ENCODE results near the gene TSPAN7. TPM values are rescaled to one million over a fixed set of nuclear protein-coding genes. Genes with fewer than 3 reads are reported as not detected.
A peak's percentile ranks its signal among the peaks of the same experiment; 100 is the strongest.

The TSPAN7 gene
- total RNA-seq, 1 donor from 2014 or later = 3.5 TPM

DNA sequence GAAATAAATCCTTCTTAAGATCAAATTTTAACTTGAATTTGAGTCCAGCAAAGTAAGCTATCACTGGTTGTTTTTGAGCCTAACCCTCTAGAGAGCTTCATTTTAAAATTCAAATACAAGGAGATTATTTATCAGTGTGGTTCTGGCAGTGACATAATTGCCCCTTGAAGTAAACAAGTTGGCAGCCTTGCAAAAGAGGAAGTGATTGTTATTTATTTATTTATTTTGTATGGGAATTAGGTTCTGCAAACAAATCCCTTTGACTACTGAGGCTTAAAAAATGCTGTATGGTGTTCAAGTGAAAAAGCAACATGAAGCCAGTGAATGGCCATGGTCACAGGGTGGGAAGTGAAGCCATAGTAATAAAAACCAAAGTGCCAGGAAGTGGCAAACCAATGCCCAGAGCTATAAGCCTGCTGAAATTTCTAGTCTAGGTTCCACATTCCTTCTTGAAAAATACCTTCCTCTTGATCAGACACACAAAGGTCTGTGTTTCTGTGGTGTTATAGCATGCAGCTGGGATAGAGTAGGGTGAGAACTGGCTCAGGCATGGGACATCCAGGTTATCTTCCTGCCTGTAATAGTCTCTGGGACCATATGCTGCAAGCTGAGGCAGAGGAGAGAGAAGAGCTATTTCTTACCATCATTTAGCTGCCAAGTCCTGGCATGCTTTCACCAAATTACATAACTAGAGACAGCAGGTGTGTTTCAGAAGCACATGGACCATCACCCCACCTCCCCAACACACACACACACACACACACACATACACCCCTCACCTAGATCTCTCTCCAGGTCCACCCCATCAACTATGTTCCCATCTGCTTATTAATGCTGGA is 47.1 kb upstream of the TSPAN7 start:
- H3K27me3 ChIP-seq (ENCODE audit: insufficient read depth, low read length) = no peaks in the 10 kb centered on the region
- no peaks in the 10 kb centered on the region for H3K4me1 ChIP-seq (ENCODE audit: insufficient read depth, low read length)
- Mint-ChIP-seq H3K9me3 (ENCODE audit: unreplicated experiment) (no peaks in the 10 kb centered on the region), H3K27me3 (ENCODE audit: low read depth, unreplicated experiment) (no peaks in the 10 kb centered on the region), H3K36me3 (ENCODE audit: low read depth, unreplicated experiment) (no peaks in the 10 kb centered on the region), H3K27ac (ENCODE audit: unreplicated experiment) (no peak overlapping the region), H3K4me3 (ENCODE audit: unreplicated experiment) (no peak overlapping the region), H3K4me1 (ENCODE audit: low read depth, unreplicated experiment) (peaks cover 6% of the 10 kb centered on the region)
- no peak overlapping the region for H3K4me2 ChIP-seq (ENCODE audit: low read length)
- H3K9ac ChIP-seq (ENCODE audit: low read length) = no peak overlapping the region
- H3K4me3 ChIP-seq (ENCODE audit: insufficient read depth, low read depth, low read length) = no peak overlapping the region
- FAIRE-seq (peak; percentile 29), DNase-seq (ENCODE audit: low read depth) (no peak)
- no peaks in the 10 kb centered on the region for H3K9me3 ChIP-seq (ENCODE audit: insufficient read depth, low read depth, low read length)
- H3K79me2 ChIP-seq (ENCODE audit: insufficient read depth, low read length) = no peaks in the 10 kb centered on the region
- no peaks in the 10 kb centered on the region for H4K20me1 ChIP-seq (ENCODE audit: insufficient read depth, low read length)
- H3K36me3 ChIP-seq (ENCODE audit: insufficient read depth, low read length) = no peaks in the 10 kb centered on the region
- no peak overlapping the region for H3K27ac ChIP-seq (ENCODE audit: low read depth, low read length)
- no peak overlapping the region for H2AFZ ChIP-seq (ENCODE audit: low read depth, low read length)
- TF ChIP-seq EZH2 (IDR thresholded peaks at IDR 0.05; ENCODE audit: insufficient read depth, low read length) = no peak
- TF ChIP-seq, protein P1, sequence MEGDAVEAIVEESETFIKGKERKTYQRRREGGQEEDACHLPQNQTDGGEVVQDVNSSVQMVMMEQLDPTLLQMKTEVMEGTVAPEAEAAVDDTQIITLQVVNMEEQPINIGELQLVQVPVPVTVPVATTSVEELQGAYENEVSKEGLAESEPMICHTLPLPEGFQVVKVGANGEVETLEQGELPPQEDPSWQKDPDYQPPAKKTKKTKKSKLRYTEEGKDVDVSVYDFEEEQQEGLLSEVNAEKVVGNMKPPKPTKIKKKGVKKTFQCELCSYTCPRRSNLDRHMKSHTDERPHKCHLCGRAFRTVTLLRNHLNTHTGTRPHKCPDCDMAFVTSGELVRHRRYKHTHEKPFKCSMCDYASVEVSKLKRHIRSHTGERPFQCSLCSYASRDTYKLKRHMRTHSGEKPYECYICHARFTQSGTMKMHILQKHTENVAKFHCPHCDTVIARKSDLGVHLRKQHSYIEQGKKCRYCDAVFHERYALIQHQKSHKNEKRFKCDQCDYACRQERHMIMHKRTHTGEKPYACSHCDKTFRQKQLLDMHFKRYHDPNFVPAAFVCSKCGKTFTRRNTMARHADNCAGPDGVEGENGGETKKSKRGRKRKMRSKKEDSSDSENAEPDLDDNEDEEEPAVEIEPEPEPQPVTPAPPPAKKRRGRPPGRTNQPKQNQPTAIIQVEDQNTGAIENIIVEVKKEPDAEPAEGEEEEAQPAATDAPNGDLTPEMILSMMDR (IDR thresholded peaks at IDR 0.05; ENCODE audit: insufficient read depth, low read depth, low read length) = no peak

- no peak for FAIRE-seq
These were observed 46.1 kb upstream of the TSPAN7 start for GRCh38 chrX:38515291-38515690.

More at GRCh38 chrX:38515291-38515690, 46.1 kb upstream of the TSPAN7 start:
- Mint-ChIP-seq H3K27ac (ENCODE audit: unreplicated experiment) (no peak overlapping the region), H3K9me3 (ENCODE audit: unreplicated experiment) (no peaks in the 10 kb centered on the region), H3K4me1 (ENCODE audit: low read depth, unreplicated experiment) (peaks cover 6% of the 10 kb centered on the region), H3K4me3 (ENCODE audit: unreplicated experiment) (no peak overlapping the region), H3K36me3 (ENCODE audit: low read depth, unreplicated experiment) (no peaks in the 10 kb centered on the region), H3K27me3 (ENCODE audit: low read depth, unreplicated experiment) (no peaks in the 10 kb centered on the region)
- no peak overlapping the region for H3K9ac ChIP-seq (ENCODE audit: low read length)
- TF ChIP-seq, protein P1 (IDR thresholded peaks at IDR 0.05; ENCODE audit: insufficient read depth, low read depth, low read length) = no peak
- no peak for TF ChIP-seq EZH2 (IDR thresholded peaks at IDR 0.05; ENCODE audit: insufficient read depth, low read length)
- no peak for DNase-seq (ENCODE audit: low read depth)
- no peak overlapping the region for H3K4me3 ChIP-seq (ENCODE audit: insufficient read depth, low read depth, low read length)
- no peaks in the 10 kb centered on the region for H4K20me1 ChIP-seq (ENCODE audit: insufficient read depth, low read length)
- no peaks in the 10 kb centered on the region for H3K79me2 ChIP-seq (ENCODE audit: insufficient read depth, low read length)
- H3K27ac ChIP-seq (ENCODE audit: low read depth, low read length) = no peak overlapping the region
- no peak overlapping the region for H3K4me2 ChIP-seq (ENCODE audit: low read length)
- no peak overlapping the region for H2AFZ ChIP-seq (ENCODE audit: low read depth, low read length)
- H3K36me3 ChIP-seq (ENCODE audit: insufficient read depth, low read length) = no peaks in the 10 kb centered on the region
- no peaks in the 10 kb centered on the region for H3K9me3 ChIP-seq (ENCODE audit: insufficient read depth, low read depth, low read length)
- H3K27me3 ChIP-seq (ENCODE audit: insufficient read depth, low read length) = no peaks in the 10 kb centered on the region
- no peaks in the 10 kb centered on the region for H3K4me1 ChIP-seq (ENCODE audit: insufficient read depth, low read length)

Measured in astrocyte (in vitro differentiated cells and primary cell).